IMR-90 (cell line): ENCODE results near the gene GAS5.

Experiments used
- BHLHE40 ChIP-seq: fragments of 150-350 bp; IDR thresholded peaks from 2 replicates; pipeline ENCODE4 v1.6.1; 2016; ENCODE audit warnings: mild to moderate bottlenecking, low read depth, low read length
- CHD1 ChIP-seq: IDR thresholded peaks from 2 replicates; pipeline ENCODE4 v1.6.1; 2012; ENCODE audit warnings: low read depth, low read length, improper control_type of control experiment
- CTCF ChIP-seq: conservative IDR thresholded peaks from 2 replicates; pipeline ENCODE4 v1.5.1; 2012; ENCODE audit warnings: mild to moderate bottlenecking, low read depth, low read length, improper control_type of control experiment
- MAFK ChIP-seq: IDR thresholded peaks from 2 replicates; pipeline ENCODE4 v1.6.1; 2012; ENCODE audit warnings: low read depth, low read length, improper control_type of control experiment
- POLR2A ChIP-seq: IDR thresholded peaks from 2 replicates; pipeline ENCODE4 v1.6.1; 2012; ENCODE audit warnings: mild to moderate bottlenecking, low read depth, low read length
- RAD21 ChIP-seq: IDR thresholded peaks from 2 replicates; pipeline ENCODE4 v1.6.1; 2012; ENCODE audit warnings: low read length, improper control_type of control experiment
- RCOR1 ChIP-seq: IDR thresholded peaks from 2 replicates; pipeline ENCODE4 v1.6.1; 2012; ENCODE audit warnings: mild to moderate bottlenecking, low read length, improper control_type of control experiment; ENCODE audit not compliant: insufficient replicate concordance
- RFX5 ChIP-seq: IDR thresholded peaks from 2 replicates; pipeline ENCODE4 v1.8.0; 2012; ENCODE audit warnings: low read depth, mild to moderate bottlenecking, low read length, moderate library complexity
- SMC3 ChIP-seq: fragments of 150-350 bp; IDR thresholded peaks from 2 replicates; pipeline ENCODE4 v1.6.1; 2016; ENCODE audit warnings: low read depth, mild to moderate bottlenecking, antibody characterized with exemption, low read length, moderate library complexity
- USF2 ChIP-seq: fragments of 150-350 bp; IDR thresholded peaks from 2 replicates; pipeline ENCODE4 v1.6.1; 2017; ENCODE audit warnings: mild to moderate bottlenecking, antibody characterized with exemption, low read length, low read depth

GRCh38 chr1:173917149-173917548 is 49.4 kb upstream of the GAS5 start, which contains the start of gene SERPINC1:
- no peak for TF ChIP-seq CTCF
- TF ChIP-seq USF2 = no peak
- TF ChIP-seq RAD21 = no peak
- no peak for TF ChIP-seq RFX5
- no peak for TF ChIP-seq CHD1
- TF ChIP-seq POLR2A = no peak
- TF ChIP-seq BHLHE40 = no peak
- TF ChIP-seq MAFK = no peak
- no peak for TF ChIP-seq RCOR1
- TF ChIP-seq SMC3 = no peak
